Osteoblast (primary cell): Measurements from ENCODE around the gene ARHGAP15. TPM values are rescaled to one million over a fixed set of nuclear protein-coding genes. Genes with fewer than 3 reads are reported as not detected.
A peak's percentile ranks its signal among the peaks of the same experiment; 100 is the strongest.

Source experiments
- DNase-seq: peaks from one replicate; pipeline ENCODE4 v3.0.0; 2011; ENCODE audit warnings: low spot score, mixed read lengths; ENCODE audit not compliant: insufficient read length; ENCODE audit errors: missing footprints
- H2AFZ ChIP-seq: 2 replicates; pipeline ENCODE4 v1.6.0; 2011; ENCODE audit warnings: mild to moderate bottlenecking, low read length
- H3K27ac ChIP-seq: 2 replicates; pipeline ENCODE4 v1.5.1; 2011; ENCODE audit warnings: mild to moderate bottlenecking, low read depth, low read length, moderate library complexity
- H3K27me3 ChIP-seq: 2 replicates; pipeline ENCODE4 v1.6.0; 2012; ENCODE audit warnings: mild to moderate bottlenecking, control low read depth, inconsistent platforms, low read length, moderate library complexity; ENCODE audit not compliant: insufficient read depth
- H3K36me3 ChIP-seq: 2 replicates; pipeline ENCODE4 v1.5.1; 2011; ENCODE audit warnings: mild to moderate bottlenecking, low read length, control low read depth, moderate library complexity; ENCODE audit not compliant: insufficient read depth
- H3K4me1 ChIP-seq: 2 replicates; pipeline ENCODE4 v1.5.1; 2011; ENCODE audit warnings: mild to moderate bottlenecking, low read length, control low read depth, moderate library complexity; ENCODE audit not compliant: insufficient read depth
- H3K4me2 ChIP-seq: 2 replicates; pipeline ENCODE4 v1.6.0; 2011; ENCODE audit warnings: mild to moderate bottlenecking, low read length; ENCODE audit not compliant: insufficient read depth
- H3K4me3 ChIP-seq: fragments of 200-600 bp; sonication (generic); 3 replicates; pipeline ENCODE4 v1.5.1; 2012; ENCODE audit warnings: mild to moderate bottlenecking, low read length, inconsistent platforms; ENCODE audit not compliant: insufficient read depth
- H3K79me2 ChIP-seq: 2 replicates; pipeline ENCODE4 v1.6.0; 2012; ENCODE audit warnings: mild to moderate bottlenecking, low read length, control low read depth, inconsistent platforms; ENCODE audit not compliant: insufficient read depth
- H3K9me3 ChIP-seq: 2 replicates; pipeline ENCODE4 v1.5.1; 2011; ENCODE audit warnings: low read depth, low read length, control low read depth
- H4K20me1 ChIP-seq: 2 replicates; pipeline ENCODE4 v1.6.0; 2012; ENCODE audit warnings: mild to moderate bottlenecking, low read length, control low read depth; ENCODE audit not compliant: insufficient read depth
- CTCF ChIP-seq: IDR thresholded peaks from 2 replicates; pipeline ENCODE4 v1.5.1; 2011; ENCODE audit warnings: mild to moderate bottlenecking, low read depth, low read length, moderate library complexity; ENCODE audit errors: extremely low read depth
- total RNA-seq: library from RNA; depleted of rRNA; stranded (reverse); fragments of >200 nt; gene quantifications from 2 replicates; pipeline ENCODE4 v1.2.3, GENCODE V29; 2012

Gene ARHGAP15
- total RNA-seq, 1 donor: 2.2 TPM

GRCh38 chr2:143264851-143265250 is 135.6 kb downstream of the ARHGAP15 start:
- H3K4me2 ChIP-seq: no peak overlapping the region
- H3K27me3 ChIP-seq: no peaks in the 10 kb centered on the region
- H4K20me1 ChIP-seq: no peaks in the 10 kb centered on the region
- H3K36me3 ChIP-seq: no peaks in the 10 kb centered on the region
- no peaks in the 10 kb centered on the region for H3K4me1 ChIP-seq
- no peak for TF ChIP-seq CTCF
- H2AFZ ChIP-seq: no peak overlapping the region
- no peak overlapping the region for H3K4me3 ChIP-seq
- no peaks in the 10 kb centered on the region for H3K9me3 ChIP-seq
- peak; percentile 69 for DNase-seq
- H3K27ac ChIP-seq: no peak overlapping the region
- H3K79me2 ChIP-seq: no peaks in the 10 kb centered on the region

GRCh38 chr2:143279672-143280071 is 150.5 kb downstream of the ARHGAP15 start:
- Histone ChIP-seq H3K36me3 (no peaks in the 10 kb centered on the region), H3K4me2 (no peak overlapping the region), H2AFZ (no peak overlapping the region), H3K79me2 (no peaks in the 10 kb centered on the region), H3K27ac (no peak overlapping the region), H3K4me3 (no peak overlapping the region), H4K20me1 (no peaks in the 10 kb centered on the region), H3K4me1 (no peaks in the 10 kb centered on the region), H3K27me3 (no peaks in the 10 kb centered on the region), H3K9me3 (no peaks in the 10 kb centered on the region)
- TF ChIP-seq CTCF: no peak
- DNase-seq: no peak

GRCh38 chr2:143280097-143280757 is 151.0 kb downstream of the ARHGAP15 start:
- Histone ChIP-seq H3K27me3 (no peaks in the 10 kb centered on the region), H3K4me3 (no peak overlapping the region), H3K4me2 (no peak overlapping the region)

GRCh38 chr2:143282684-143283083 is 153.5 kb downstream of the ARHGAP15 start:
- Histone ChIP-seq H3K36me3 (no peaks in the 10 kb centered on the region), H2AFZ (no peak overlapping the region), H3K4me2 (no peak overlapping the region), H3K79me2 (no peaks in the 10 kb centered on the region), H3K9me3 (no peaks in the 10 kb centered on the region), H3K4me1 (no peaks in the 10 kb centered on the region), H3K4me3 (no peak overlapping the region), H4K20me1 (no peaks in the 10 kb centered on the region), H3K27me3 (no peaks in the 10 kb centered on the region), H3K27ac (no peak overlapping the region)
- DNase-seq: no peak
- peak; percentile 44 for TF ChIP-seq CTCF

More at GRCh38 chr2:143280097-143280757, 151.0 kb downstream of the ARHGAP15 start:
- no peaks in the 10 kb centered on the region for H3K4me1 ChIP-seq
- TF ChIP-seq CTCF: no peak
- DNase-seq: no peak
- no peaks in the 10 kb centered on the region for H3K9me3 ChIP-seq
- no peaks in the 10 kb centered on the region for H3K36me3 ChIP-seq
- no peak overlapping the region for H2AFZ ChIP-seq
- no peaks in the 10 kb centered on the region for H4K20me1 ChIP-seq
- no peak overlapping the region for H3K27ac ChIP-seq
- H3K79me2 ChIP-seq: no peaks in the 10 kb centered on the region
